NCI-H1092 treated with DMSO at 0.1 percent for 48 hours (cell line): Measurements from ENCODE around the gene DEPDC1.
"Not testable (repeated sequence)": the region's sequence is repeated elsewhere in the genome, so short reads cannot be mapped to it uniquely, and the experiment has no call there.

ENCODE experiments used
- DNase-seq: peaks from one replicate; lab custom pipeline; 2025; lab: John Stamatoyannopoulos, UW

Gene DEPDC1

DNA sequence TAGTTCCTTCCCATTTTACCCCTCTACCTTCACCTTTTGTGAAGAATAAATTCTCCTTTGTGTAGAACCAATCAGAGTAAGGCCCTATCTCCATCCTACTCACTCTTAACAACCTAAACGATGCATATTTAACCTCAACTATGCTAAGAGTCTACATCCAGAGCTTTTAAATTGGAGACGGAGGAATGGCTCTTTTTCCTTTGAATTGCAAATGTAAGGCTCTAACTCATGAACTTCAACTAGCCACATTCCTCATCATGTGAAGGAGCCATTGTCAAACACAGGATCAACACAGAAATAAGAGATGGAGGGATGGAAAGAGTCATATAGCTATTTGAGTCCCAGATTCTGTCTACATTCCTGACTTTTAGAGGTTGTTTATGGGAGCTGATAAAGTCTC lies 18.2 kb downstream of the DEPDC1 start:
- no peak for DNase-seq

DNA sequence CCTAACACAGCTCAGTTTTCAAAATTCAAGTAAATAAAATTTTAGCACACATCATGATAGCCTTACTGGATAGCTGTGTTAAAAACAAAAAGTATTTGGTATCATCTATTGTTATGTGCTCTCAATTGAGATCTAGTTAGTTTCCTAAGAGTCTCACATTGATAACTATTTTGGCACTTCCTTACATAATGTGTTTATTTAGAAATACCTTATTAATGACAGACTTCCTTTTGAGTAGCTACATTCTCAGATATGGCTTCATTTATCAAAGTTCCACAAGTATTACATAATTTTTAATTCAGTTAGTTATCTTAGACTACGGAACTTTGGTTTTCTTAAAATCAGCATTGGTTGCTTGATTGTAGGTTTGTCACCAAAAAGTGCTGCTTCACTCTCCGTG lies 20.3 kb downstream of the DEPDC1 start:
- not testable (repeated sequence) for DNase-seq

DNA sequence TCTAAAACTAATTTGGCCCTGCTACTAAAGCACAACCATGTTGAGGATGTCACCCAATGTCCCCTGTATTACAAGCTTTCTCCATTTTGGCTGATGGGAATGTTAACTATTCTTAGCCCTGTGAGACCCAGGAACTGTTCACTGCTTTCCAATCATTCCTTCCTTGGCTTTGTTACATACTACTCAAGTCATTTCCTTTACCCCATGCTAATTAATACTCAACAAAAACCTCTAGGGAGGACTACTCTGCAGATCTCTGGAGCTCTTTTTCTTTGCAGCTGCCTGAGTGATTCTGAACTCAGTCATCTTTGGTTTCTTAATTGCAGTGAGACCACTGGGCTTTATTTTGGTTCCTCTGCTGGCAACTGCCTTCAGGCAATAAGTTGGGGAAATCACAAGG lies 23.8 kb downstream of the DEPDC1 start:
- DNase-seq, result no peak

DNA sequence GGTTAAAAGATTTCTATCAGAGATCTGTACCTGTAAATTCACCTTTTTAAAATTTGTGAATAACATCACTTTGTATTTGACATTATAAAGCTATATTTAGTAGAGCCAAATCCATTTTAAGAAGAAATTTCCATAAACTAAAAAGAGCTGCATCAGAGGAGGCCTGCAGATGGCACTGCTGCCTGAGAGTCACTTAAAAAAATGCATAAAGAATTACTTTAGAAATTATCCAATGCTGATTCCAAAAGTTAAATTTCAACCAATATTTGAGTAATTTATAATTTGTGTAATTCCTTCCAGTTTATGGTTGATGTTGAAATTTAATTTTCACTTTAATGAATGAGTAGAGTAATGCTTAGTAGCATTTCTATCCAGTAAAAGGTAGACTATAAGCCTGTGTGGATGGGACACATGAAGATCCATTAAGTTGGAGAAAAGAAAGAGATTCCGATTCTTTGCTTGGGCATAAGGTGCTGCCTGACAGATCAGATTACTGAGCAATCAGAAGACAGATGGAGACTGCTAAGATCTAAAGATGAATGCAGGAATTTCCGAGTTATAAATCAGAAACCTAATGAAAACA lies 26.4 kb downstream of the DEPDC1 start:
- DNase-seq, result no peak

DNA sequence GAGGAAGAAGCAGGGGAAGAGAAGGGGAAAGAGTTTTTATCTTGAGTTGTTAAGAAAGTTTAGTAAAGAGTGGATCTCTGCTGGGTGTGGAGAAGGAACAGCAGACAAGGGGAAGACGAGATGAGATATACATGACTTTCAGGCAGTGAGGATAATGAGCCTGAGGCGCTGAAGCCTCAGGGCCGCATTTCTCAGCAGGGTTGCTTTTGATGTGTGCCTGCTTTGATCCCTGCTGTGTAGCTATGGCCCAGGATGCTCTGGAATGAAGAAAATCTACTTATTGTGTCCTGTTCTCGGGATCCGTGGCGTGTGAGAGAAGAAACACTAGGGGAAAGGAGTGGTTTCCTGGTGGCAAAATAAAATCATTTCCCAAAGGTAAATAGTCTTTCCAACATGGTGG lies 32.0 kb downstream of the DEPDC1 start:
- no peak for DNase-seq

DNA sequence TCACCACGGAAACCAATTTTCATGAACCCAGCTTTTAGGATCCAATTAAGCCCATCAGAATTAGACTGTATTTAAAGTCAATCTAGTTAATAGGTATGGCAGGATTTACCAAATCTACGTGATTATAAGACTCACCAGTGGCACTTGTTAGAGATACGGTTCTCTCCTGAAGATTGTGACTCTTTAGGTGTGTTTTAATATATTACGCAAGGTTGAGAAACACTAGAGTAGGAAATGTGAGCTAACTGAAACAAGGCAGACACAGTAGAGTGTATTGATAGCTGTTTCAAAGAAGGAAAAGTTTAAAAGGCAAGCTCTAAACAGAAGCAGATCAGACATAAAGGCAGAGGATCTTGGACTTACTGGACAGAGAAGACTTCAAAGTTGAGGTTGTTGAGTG lies 35.9 kb downstream of the DEPDC1 start:
- DNase-seq, result no peak

DNA sequence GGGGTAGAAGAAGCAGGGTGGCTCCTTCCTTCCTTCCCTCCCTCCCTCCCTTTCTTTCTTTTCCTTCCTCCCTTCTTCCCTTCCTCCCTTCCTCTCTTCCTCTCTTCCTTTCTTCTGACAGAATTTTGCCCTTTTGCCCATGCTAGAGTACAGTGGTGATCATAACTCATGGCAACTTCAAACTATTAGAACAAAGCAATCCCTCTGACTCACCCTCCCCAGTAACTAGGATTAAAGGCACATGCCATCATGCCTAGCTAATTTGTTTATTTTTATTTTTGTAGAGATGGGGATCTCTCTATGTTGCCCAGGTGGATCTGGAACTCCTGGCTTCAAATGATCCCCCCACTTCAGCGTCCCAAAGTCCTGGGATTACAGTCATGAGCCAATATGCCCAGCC lies 37.1 kb downstream of the DEPDC1 start:
- DNase-seq, result no peak

DNA sequence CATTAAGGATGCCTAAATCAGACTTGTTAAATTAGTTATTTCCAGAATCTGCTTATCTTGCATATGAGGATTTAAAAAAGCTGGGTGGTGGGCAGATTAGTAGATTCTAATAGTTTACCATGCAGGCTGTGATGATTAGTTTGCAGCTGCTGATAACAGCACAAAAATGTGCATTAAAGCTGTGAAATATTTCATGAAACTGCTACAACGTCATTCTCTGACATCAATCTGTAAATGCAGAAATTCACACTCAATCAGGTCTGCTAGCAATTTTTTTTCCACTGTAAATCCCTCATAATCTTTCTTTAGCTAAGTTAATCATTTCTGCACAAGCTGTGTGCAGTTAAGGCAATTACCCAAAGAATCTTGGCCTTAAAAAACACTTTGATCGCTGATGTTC lies 37.8 kb downstream of the DEPDC1 start:
- DNase-seq, result no peak

DNA sequence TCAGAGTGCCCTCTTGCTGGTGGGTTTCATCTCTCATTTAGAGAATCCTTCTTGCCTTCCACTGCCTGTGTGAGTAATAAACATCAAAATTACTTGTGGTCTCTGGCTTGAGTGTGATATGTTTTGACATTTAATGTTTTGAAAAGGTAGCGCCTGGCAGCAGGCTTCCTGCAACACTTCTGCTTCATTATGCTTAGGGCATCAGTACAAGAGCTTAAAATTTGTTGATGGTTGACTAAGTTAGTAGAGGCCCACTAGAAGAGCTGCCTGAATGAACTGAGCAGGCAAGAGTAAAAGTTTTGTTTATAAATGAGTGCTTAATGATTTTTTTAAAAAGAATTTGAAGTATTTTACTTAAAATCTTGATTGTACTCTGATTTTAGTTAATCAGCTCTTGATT lies 40.7 kb downstream of the DEPDC1 start:
- no peak for DNase-seq

DNA sequence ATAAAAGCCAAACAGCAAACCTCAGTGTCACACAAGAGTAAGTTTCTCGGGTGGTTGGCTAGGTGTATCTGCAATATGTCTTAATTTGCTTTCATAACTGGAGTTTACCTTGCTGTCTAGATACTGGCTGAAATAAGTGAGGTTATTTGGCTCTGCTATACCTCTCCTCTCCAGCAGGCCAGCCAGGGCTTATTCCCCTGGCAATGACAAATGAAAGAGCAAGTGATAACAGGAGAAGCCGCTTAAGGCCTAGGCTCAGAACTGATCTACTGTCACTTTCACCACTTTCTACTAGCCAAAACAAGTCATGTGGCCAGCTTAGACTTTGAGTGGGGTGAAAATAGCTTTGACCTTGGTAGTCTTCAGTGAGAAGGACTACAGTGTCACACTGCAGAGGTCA lies 42.3 kb downstream of the DEPDC1 start:
- no peak for DNase-seq

DNA sequence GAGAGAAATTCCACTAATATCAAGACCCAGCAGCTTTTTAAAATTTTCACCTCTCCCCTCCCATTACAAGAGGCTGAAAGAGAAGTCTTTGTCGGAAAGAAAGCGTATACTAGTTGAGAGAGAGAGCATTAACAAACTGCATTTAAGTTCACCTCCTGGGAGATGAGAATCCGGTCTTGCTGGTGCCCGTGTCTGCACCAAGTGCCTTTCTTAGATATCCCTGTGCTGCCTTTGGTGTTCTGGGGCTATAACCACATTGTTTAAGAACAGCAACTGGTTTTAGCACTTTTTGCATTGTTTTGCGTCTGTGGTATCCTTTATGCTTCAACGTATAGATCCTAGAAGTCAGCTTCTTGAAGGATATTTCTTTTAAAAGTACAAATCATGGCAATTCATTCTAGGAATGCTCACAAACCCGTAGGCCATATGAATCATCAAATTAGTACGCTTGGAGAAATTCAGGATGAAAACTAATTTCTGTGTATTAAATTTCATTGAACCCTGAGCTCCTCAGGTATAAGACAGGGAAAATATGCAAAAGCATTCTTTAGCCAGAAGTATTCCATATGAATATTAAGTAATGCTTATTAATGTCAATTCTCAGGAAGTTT lies 43.7 kb downstream of the DEPDC1 start:
- no peak for DNase-seq

DNA sequence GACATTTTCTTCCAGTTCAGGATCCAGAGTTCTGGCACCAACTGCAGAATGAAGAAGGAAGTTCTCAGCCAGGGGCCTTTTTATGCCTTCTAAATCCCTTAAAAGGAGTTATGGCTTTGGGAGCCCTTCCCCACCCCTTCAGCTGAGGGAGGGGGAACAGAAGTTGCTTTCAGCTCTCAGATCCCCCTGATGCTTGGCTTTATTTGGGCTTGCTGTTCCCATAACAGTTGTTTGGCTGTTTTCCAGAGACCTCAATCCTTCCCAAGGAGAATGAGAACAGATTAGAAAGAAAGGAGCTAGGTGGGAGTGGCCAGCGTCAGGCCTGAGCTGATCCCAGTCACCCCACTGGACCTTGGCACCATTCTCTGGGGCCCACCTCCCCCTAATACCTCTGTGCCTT lies 47.0 kb downstream of the DEPDC1 start, which contains the start of gene RPE65:
Gene RPE65 (minus strand): TSS at position 54 of the 400 bp plus-strand sequence. CDS start 49 bp downstream, at position 5.
- DNase-seq, result no peak

DNA sequence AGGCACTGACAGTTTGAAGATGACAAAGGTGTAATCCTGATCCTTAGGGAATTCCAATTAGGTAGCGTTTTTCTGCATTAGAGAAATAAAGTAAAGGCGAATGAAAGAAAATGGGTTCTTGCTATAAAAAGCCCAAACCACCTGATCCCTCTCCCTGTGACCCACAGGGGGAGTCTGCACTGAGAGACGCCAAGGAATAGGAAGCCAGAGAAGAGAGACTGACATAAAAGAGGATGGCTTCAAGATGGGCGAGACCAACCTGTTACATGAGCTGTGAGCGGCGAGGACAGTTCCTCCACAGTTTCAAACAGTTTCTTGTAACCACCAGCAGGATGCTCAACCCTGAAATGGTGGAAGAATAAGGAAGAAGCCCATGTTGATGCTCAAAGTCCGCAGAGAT lies 48.5 kb downstream of the DEPDC1 start:
- no peak for DNase-seq

DNA sequence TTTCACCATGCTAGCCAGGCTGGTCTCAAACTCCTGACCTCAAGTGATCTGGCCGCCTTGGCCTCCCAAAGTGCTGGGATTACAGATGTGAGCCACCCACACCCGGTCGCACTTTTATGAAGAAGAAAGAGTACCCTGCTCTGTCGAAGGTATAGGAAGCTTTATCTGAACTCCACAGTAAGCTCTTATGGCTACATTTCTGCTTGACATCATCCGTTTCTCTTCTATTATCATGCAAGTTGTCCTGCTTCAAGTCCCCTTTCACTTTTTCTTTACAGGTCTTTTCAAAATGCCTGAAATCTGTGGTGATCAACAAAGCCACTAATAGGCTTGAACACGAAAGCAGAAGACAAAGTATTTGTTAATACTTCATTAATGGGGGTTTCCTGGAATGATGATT lies 51.2 kb downstream of the DEPDC1 start:
- no peak for DNase-seq

DNA sequence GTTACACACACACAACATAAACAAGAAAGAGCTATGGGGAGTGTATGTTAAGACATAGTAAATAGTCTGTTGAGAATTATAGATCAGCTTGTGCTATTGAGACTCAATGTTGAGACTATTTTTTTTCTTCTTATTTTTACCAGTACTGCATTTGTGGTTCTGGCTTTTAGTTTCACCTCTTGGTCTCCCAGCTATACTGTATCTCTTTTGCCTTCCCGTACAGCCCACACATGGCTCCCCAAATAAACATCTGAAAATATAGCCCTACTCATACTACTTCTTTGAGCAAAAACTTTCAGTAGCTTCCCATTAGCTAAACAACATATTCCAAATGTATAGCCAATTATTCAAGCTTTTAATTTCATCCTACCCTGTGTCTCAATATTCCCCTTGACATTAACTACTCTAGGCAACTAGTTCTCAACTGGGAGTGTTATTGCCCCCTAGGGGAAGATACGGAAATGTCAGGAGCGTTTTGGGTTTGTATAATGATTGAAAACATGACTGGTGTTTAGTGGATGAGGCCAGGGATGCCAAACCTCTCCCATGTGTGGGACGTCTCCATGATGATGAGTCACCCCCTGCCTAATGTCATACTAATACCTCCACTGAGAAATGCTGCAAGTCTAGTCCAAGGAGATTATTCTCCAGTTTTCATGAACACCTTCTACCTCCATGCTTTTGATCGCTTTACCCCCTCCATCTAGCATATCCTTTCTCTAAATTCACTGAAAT lies 53.9 kb downstream of the DEPDC1 start:
- DNase-seq, result no peak

DNA sequence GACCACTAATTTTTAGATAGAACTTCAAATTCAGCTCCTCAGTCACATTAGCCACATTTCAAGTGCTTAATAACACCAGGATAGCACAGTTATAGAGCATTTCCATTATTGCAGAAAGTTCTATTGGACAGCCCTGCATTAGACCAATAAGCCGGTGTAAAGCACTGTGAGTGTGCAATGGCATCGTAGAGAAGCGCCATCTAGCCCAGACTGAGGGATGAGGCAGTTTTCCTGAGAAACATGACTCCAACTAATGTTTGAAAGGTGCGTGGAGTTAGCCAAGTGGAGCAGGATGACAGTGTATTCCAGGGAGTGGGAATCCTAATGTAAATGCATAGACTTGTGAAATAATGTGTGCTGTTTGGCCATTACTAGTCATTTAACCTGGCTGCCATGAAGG lies 54.9 kb downstream of the DEPDC1 start:
- DNase-seq, result no peak

DNA sequence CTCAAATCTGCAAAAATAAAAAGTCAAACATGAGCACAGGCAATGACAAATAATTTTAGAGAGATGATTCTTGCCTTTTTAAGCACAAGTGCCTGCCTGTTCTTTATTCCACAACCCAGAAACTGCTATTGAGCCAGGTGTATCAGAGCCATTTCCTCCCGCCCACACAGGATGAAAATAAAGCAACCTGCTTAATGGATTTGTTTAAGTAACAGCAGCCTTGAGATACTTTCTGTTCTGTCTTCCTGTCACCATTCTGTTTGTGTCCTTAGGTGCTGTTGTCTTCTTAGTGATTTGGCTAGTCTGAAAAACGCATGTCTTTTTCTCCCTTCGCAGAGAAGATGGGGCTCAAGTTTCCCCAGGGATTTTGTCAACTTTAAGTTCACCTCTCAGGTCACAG lies 58.6 kb downstream of the DEPDC1 start:
- DNase-seq, result no peak

DNA sequence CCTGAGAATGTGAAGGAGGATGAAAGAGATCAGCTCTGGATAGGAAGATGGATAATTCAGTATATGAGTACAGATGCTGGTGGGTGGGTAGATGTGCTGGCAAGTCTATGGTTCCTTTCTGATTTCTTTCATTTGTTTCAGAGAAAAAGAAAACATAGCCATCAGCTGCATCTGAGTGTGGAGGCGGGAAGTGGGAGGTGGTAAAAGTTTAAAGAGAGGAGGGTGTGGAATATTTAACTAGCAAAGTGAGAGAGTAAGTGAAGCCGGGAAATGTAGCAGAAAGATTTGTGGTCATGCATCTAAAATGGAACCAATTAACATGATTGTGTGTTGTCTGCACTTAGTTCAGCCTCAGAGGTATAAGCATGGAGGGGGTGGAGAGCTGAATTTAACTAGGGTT lies 63.5 kb downstream of the DEPDC1 start:
- no peak for DNase-seq

DNA sequence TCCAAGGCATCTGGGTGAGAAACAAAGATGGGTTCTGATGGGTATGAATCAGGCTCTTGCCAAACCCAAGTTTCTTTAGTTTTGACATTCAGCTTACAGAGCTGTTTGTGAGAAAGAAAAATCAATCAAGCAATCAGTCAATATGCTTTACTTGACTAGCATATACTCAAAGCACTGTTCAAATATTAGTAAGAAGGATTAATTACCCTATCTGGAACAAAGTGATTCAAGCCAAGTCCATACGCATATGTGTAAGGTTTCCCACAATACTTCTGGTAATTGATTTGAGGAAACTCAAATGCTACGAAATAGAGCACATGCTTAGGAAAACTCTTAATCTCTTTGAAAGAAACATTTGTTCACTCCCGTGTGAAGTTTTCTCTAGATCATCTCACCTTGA lies 65.8 kb downstream of the DEPDC1 start:
- no peak for DNase-seq

DNA sequence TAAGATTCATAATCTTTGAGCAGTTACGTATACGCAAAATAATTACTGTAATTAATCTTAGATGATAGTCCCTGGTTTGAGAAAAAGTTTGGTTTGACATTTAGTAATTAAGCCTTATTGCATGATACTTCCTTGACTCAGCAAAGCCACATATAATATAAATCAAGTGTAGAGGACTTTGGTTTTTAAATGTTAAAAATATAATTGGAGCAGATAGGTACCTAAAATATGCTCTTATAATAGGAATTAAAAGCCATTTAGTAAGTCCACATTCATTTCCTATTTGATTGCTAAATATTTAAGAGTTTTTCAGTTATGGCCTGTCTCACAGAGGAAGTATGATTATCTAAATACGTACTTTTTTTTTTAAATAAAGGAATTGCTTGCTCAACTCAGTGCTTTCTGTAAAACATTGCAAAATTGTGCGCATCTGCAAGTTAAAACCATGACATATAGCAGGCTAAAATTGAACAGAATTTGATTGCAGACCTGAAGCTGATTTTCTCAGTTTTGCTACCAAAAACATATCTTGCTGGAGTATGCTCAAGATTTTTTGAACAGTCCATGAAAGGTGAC lies 67.6 kb downstream of the DEPDC1 start:
- DNase-seq, result no peak

DNA sequence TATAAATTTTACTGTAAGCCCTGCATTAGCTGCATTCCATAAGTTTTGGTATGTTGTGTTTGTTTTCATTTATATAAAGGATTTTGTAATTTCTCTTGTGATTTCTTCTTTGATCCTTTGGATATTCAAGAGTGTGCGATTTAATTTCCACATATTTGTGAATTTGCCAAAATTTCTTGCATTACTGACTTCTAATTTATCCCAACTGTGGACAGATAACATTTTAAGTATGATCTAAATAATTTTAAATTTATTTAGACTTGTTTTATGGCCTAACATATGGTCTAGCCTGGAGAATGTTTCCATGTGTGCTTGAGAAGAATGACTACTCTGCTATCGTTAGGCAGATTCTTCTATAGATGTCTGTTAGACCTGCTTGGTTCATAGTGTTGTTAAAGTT lies 70.3 kb downstream of the DEPDC1 start:
- no peak for DNase-seq
